Measurements from ENCODE around the gene LRRC10.
"Not testable (repeated sequence)": the region's sequence is repeated elsewhere in the genome, so short reads cannot be mapped to it uniquely, and the experiment has no call there.

LRRC10 gene

DNA sequence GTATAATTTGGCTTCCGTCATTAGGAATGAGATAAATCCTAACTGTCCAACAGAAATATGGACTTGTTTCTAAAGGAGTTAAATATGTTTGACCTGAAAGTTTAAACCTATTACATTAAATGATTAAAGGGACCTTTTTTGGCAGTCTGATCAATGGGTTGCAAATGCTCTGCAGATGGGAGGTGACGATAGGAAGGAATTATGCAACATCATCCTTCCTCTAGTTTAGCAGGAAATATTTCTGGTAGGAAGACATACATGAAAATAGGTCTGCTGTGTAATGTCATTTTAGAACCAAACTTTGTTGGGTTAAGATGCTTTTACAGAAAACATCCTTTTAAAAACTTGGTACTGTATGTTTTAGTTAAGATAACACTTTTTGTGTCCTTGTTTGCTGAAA lies 2.6 kb downstream of the LRRC10 start:
- DNase-seq (ENCODE audit: low read depth, low spot score): no peak
- in situ Hi-C loops (cut with HindIII; ENCODE audit: low sequenced_read_pairs): no loop called here
- no peak overlapping the region for H3K4me3 ChIP-seq (ENCODE audit: low read depth, low read length)
- TF ChIP-seq, protein P1, sequence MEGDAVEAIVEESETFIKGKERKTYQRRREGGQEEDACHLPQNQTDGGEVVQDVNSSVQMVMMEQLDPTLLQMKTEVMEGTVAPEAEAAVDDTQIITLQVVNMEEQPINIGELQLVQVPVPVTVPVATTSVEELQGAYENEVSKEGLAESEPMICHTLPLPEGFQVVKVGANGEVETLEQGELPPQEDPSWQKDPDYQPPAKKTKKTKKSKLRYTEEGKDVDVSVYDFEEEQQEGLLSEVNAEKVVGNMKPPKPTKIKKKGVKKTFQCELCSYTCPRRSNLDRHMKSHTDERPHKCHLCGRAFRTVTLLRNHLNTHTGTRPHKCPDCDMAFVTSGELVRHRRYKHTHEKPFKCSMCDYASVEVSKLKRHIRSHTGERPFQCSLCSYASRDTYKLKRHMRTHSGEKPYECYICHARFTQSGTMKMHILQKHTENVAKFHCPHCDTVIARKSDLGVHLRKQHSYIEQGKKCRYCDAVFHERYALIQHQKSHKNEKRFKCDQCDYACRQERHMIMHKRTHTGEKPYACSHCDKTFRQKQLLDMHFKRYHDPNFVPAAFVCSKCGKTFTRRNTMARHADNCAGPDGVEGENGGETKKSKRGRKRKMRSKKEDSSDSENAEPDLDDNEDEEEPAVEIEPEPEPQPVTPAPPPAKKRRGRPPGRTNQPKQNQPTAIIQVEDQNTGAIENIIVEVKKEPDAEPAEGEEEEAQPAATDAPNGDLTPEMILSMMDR (IDR thresholded peaks at IDR 0.05; ENCODE audit: low read depth, low read length): no peak

DNA sequence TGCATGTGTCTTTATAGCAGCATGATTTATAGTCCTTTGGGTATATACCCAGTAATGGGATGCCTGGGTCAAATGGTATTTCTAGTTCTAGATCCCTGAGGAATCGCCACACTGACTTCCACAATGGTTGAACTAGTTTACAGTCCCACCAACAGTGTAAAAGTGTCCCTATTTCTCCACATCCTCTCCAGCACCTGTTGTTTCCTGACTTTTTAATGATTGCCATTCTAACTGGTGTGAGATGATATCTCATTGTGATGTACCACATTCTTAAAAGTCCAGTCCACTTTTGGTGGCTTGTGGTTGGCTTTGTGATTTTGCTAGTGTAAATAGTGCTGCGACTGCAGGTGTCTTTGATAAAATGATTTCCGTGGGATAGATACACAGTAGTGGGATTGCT lies 6.4 kb downstream of the LRRC10 start:
- in situ Hi-C loops (cut with HindIII; ENCODE audit: low sequenced_read_pairs); DNase-seq (ENCODE audit: low read depth, low spot score); H3K4me3 ChIP-seq (ENCODE audit: low read depth, low read length): not testable (repeated sequence)

DNA sequence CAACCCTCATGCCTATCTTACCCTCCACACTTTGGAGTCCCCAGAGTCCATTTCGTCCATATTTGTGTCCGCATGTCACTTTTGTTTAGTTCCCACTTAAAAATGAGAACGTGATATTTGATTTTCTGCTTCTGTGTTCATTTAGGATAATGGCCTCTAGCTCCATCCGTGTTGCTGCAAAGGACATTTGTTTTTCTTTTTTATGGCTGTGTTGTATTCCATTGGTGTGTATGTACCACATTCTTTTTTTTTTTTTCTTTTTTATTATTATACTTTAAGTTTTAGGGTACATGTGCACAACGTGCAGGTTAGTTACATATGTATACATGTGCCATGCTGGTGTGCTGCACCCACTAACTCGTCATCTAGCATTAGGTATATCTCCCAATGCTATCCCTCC lies 7.2 kb downstream of the LRRC10 start:
- H3K4me3 ChIP-seq (ENCODE audit: low read depth, low read length); DNase-seq (ENCODE audit: low read depth, low spot score); in situ Hi-C loops (cut with HindIII; ENCODE audit: low sequenced_read_pairs): not testable (repeated sequence)

DNA sequence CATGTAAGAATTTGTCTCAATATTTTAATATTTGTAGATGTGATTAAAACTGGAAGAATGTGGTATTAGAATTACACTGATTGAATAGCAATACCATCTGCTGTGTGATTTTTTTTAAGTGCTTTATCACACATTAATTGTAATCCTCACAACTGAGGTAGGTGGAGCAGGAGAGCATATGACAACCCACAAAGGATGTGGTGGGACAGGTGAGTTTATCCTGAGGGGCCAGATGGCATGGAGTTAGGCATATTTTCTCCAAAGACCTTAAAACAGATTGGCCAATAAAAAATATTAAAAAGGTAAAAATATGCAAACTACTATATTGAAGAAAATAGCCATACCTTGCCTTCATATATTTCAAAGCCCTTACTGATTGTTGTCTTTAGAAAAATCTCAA lies 7.8 kb downstream of the LRRC10 start:
- TF ChIP-seq, protein P1 (IDR thresholded peaks at IDR 0.05; ENCODE audit: low read depth, low read length): no peak
- in situ Hi-C loops (cut with HindIII; ENCODE audit: low sequenced_read_pairs): no loop called here
- no peak for DNase-seq (ENCODE audit: low read depth, low spot score)
- H3K4me3 ChIP-seq (ENCODE audit: low read depth, low read length): no peak overlapping the region

DNA sequence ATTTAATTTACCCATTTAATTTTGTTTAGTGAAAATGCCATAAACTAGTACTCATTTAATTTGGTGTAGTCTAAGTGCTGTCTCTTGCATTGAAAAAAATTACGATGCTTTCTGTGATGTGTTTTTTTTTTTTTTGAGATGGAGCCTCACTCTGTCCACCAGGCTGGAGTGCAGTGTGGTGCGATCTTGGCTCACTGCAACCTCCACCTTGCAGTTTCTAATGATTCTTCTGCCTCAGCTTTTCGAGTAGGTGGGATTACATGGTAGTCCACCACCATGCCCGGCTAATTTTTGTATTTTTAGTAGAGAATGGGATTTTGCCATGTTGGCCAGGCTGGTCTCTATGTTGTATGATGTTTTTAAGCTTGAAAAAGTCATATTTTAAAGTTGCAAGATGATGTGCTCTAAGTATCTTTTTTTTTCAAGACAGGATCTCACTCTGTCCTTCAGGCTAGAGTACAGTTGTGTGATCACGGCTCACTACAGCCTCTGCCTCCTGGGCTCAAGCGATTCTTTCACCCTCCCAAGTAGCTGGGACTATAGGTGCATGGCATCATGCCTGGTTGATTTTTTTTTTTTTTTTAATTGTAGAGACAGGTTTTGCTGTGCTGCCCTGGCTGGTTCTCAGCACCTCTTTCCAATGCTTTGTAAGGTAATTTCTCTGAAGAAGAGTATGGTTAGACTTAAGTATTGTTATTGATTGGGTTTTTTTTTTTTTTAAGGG lies 8.6 kb downstream of the LRRC10 start:
- no peak for DNase-seq (ENCODE audit: low read depth, low spot score)
- in situ Hi-C loops (cut with HindIII; ENCODE audit: low sequenced_read_pairs): no loop called here
- TF ChIP-seq, protein P1 (IDR thresholded peaks at IDR 0.05; ENCODE audit: low read depth, low read length): no peak
- no peak overlapping the region for H3K4me3 ChIP-seq (ENCODE audit: low read depth, low read length)

DNA sequence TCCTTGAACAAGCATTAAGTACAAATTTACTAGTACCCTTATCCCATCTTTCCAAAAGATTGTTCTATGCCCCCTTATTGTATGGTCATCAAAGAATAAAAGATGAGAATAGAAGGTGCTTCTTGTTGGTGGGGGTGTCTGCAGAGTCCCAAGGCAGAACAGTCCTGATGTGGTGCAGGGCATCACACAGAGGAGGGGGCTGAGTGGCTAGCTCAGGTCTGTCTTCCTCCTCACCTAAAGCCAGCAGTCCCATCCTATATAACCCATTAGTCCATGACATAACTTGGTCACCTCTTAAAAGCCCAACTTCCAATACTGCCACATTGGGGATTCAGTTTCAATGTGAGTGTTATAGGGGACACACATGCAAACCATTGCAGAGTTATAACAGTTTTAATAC lies 9.9 kb downstream of the LRRC10 start:
- TF ChIP-seq, protein P1 (IDR thresholded peaks at IDR 0.05; ENCODE audit: low read depth, low read length): no peak
- no peak for DNase-seq (ENCODE audit: low read depth, low spot score)
- in situ Hi-C loops (cut with HindIII; ENCODE audit: low sequenced_read_pairs): no loop called here
- no peak overlapping the region for H3K4me3 ChIP-seq (ENCODE audit: low read depth, low read length)

DNA sequence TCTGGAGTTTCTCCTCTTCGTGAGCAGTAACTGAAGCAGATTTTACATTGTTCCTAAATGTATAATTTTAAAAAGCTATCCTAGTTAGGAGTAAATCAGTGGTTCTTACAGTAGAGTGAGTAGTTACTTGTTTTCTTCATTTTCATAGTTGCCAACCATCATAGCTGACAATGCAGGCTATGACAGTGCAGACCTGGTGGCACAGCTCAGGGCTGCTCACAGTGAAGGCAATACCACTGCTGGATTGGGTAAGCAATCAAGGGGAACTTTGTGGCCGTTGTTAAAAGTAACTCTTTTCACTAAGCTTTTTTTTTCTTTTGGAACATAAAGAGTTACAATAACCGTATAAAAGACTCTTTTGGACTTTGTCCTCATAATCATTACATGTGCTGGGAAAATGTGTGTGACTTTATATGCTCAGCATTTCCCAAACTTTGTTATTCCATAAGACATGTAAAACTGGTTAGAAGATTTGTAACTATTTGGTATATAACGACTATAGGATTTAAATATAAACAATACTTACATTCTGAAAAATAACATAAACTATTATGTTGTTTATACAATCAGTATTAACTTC lies 12.4 kb downstream of the LRRC10 start:
- TF ChIP-seq, protein P1 (IDR thresholded peaks at IDR 0.05; ENCODE audit: low read depth, low read length): no peak
- DNase-seq (ENCODE audit: low read depth, low spot score): no peak
- in situ Hi-C loops (cut with HindIII; ENCODE audit: low sequenced_read_pairs): loop anchor here (25.0 kb wide), 1 partner anchor 211 kb away; no protein-coding TSS in a partner anchor
- no peak overlapping the region for H3K4me3 ChIP-seq (ENCODE audit: low read depth, low read length)

Measured in astrocyte of the spinal cord (primary cell).